IPS-18c (cell line): ENCODE data around the gene OOSP4A.

Experiments
- H3K4me3 ChIP-seq: 2 replicates; pipeline ENCODE4 v1.7.0; 2013; ENCODE audit warnings: low read depth, mild to moderate bottlenecking, low read length, moderate library complexity; ENCODE audit not compliant: insufficient read depth
- H3K9me3 ChIP-seq: one replicate; pipeline ENCODE4 v1.6.1; 2013; ENCODE audit warnings: mild to moderate bottlenecking, low read length, moderate library complexity; ENCODE audit not compliant: control insufficient read depth, insufficient read depth

Gene OOSP4A

DNA sequence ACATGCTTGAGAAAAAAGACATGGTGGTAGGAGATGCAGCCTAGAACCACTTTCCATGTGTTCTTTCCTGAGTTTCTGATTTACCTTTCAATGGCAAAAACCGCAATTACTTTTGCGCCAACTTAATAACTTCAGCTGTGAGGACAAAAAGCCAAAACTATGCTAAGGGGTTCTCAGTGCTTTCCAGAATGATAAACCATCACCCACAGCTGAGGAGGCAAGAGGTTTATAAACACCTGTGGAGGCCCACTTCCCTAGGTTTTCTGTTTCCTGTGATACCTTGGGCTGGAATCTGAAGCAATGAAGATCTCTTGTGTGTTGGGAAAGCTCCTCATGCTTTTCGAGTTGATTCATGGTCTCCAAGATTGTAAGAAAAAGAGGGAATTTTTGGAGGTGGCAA lies at the start of gene OOSP4A:
OOSP4A (plus strand) TSS at position 301 of the 400 bp plus-strand sequence; CDS start at position 301, 0 bp downstream.
- H3K9me3 ChIP-seq: no peaks in the 10 kb centered on the region

DNA sequence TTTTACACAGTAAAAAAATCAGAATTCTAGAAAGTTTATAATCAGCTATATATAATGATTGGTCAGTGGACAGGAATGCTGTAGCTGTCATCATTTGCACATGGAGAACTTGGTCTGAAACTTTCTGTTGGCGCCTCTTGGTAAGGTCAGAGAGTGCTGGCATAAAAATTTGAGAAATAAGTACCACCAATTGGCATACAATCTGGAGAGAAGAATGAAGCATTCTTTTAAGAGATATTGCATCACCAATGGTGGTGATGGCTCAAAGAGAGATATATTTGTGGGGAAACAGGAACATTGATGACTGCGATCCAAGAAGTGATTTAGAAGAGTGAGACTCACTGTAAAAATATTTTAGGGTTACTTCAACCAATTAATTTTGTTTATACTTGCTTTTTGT lies 45.4 kb upstream of the OOSP4A start:
- H3K9me3 ChIP-seq: peaks cover 8% of the 10 kb centered on the region

More for the DNA sequence above, at the start of gene OOSP4A:
- H3K4me3 ChIP-seq: no peak within 1 kb of the TSS

GRCh38 chr11:59918987-59919589 lies 44.7 kb upstream of the OOSP4A start:
- H3K4me3 ChIP-seq: no peak overlapping the region
- peaks cover 14% of the 10 kb centered on the region for H3K9me3 ChIP-seq

More for the DNA sequence above, 45.4 kb upstream of the OOSP4A start:
- no peak overlapping the region for H3K4me3 ChIP-seq

GRCh38 chr11:59923813-59924212 lies 40.0 kb upstream of the OOSP4A start:
- Histone ChIP-seq H3K9me3 (peaks cover 15% of the 10 kb centered on the region), H3K4me3 (no peak overlapping the region)

- Histone ChIP-seq H3K4me3 (no peak overlapping the region), H3K9me3 (peaks cover 10% of the 10 kb centered on the region)
These were observed 32.1 kb upstream of the OOSP4A start for GRCh38 chr11:59931688-59932087.

DNA sequence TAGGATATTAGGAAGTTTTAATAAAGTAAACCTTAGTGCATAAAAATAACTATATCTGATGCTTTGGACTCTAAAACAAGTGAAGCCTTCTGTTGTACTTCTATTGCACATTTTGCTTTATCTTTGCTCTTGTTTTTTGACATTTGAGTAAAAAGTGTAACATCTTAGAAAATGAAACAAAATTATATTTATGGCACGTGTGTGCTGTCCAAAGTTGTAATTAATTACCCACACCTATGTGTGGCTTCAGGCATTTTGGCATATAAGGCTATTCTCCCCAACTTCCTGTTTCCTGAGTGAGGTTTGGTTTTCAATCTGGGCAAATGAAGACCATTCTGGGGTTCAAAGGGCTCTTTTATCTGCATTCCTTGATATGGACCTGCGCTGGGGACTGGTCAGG lies 25.7 kb upstream of the OOSP4A start, which contains the start of gene OOSP1:
OOSP1 (plus strand) TSS at position 301 of the 400 bp plus-strand sequence; CDS start at position 324, 23 bp downstream.
- Histone ChIP-seq H3K4me3 (no peak within 1 kb of the TSS), H3K9me3 (no peaks in the 10 kb centered on the region)

GRCh38 chr11:59938718-59939117 lies 25.1 kb upstream of the OOSP4A start:
- Histone ChIP-seq H3K4me3 (no peak overlapping the region), H3K9me3 (no peaks in the 10 kb centered on the region)

- Histone ChIP-seq H3K4me3 (no peak overlapping the region), H3K9me3 (no peaks in the 10 kb centered on the region)
These were observed 24.4 kb upstream of the OOSP4A start for GRCh38 chr11:59939482-59939881.

DNA sequence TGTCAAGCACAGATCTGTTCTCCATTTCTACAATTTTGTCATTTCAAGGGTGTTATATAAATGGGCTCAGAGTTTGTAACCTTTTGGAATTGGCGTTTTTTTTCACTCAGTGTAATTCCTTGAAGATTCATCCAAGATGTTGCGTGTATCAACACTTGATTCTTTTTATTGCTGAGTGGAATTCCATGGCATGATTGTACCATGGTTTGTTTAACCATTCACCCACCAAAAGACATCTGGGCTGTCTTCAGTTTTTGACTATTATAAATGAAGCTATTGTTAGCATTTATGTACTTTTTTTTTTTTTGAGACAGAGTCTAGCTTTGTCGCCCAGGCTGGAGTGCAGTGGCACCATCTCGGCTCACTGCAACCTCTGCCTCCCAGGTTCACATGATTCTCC lies 22.7 kb upstream of the OOSP4A start:
- no peaks in the 10 kb centered on the region for H3K9me3 ChIP-seq
- H3K4me3 ChIP-seq: no peak overlapping the region

GRCh38 chr11:59943997-59944714 lies 19.7 kb upstream of the OOSP4A start:
- no peaks in the 10 kb centered on the region for H3K9me3 ChIP-seq
- H3K4me3 ChIP-seq: no peak overlapping the region

DNA sequence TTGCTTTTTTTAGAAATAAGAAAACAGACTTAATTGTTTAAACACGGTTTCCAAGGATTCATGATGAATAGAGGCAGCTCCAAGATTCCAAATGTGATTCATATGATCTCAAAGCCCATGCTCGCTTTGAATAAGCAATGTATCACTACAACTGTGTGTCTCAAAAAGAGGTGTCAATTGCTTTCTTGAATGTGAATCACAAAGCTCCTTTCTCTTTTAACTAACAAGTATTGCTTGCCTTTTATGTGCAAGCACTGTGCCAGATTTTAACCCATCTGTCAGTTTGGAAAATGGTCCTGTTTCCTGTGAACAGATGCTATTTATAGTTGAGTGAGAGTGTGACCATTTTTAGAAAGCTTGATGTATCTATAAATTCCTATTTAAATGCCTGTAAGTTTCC lies 19.1 kb upstream of the OOSP4A start:
- Histone ChIP-seq H3K4me3 (no peak overlapping the region), H3K9me3 (no peaks in the 10 kb centered on the region)

DNA sequence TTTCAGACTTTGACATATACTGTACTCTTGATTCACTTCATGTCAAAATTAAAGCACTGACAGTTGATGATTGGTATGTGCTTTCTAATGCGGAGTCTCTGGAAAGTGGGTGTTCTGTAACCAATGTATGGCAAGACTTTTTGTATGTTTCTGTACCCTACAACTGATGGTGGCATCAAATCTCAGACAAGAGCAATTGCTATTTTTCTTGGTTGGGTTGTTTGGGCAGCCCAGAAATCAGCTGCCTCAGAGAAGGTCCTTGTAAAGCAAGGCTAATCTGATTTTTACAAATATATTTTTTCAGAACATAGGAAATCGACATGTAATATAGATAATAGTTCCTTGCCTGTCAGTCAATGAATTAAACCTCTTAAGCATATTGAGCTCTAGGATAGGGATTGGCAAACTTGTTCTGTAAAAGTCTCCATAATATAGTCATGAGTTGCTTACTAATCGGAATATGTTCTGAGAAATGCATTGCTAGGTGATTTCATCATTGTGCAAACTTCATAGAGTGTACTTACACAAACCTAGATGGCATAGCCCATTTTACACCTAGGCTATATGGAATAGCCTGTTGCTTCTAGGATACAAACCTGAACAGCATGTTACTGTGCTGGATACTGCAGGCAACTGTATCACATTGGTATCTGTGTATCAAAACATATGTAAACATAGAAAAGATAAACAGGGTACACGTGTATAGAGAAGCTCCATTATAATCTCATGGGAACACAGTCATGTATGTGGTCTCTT lies 10.2 kb upstream of the OOSP4A start:
- Histone ChIP-seq H3K9me3 (no peaks in the 10 kb centered on the region), H3K4me3 (no peak overlapping the region)

GRCh38 chr11:59954219-59954847 lies 9.5 kb upstream of the OOSP4A start:
- Histone ChIP-seq H3K4me3 (no peak overlapping the region), H3K9me3 (no peaks in the 10 kb centered on the region)

- Histone ChIP-seq H3K9me3 (no peaks in the 10 kb centered on the region), H3K4me3 (no peak overlapping the region)
These were observed 6.7 kb upstream of the OOSP4A start for GRCh38 chr11:59957094-59957493.

- Histone ChIP-seq H3K9me3 (no peaks in the 10 kb centered on the region), H3K4me3 (no peak overlapping the region)
These were observed 3.1 kb upstream of the OOSP4A start for GRCh38 chr11:59960502-59961381.

DNA sequence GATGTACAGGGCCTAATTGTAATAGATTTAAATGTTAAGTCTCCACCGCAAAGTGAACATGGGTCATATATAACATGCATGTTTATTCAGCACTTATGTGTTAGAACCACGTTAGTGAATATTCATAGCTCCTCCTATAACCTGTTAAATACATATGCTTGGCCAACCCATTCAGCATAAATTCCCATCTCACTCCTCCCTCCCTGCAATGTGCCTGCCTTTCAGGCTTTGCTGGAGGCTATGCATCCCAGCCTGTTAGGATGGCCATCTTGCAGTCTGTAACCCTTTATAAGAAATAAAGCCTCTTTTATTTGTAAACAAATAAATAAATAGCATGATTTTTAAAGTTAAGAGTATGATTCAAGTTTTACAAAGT lies 1.7 kb upstream of the OOSP4A start:
- H3K9me3 ChIP-seq: no peaks in the 10 kb centered on the region
- H3K4me3 ChIP-seq: no peak overlapping the region

- Histone ChIP-seq H3K9me3 (no peaks in the 10 kb centered on the region), H3K4me3 (no peak overlapping the region)
These were observed 1.6 kb downstream of the OOSP4A start for GRCh38 chr11:59965424-59965823.
